ENCODE results near the gene METTL15. TPM values are rescaled to one million over a fixed set of nuclear protein-coding genes. Genes with fewer than 3 reads are reported as not detected.

METTL15 gene
- total and polyA plus RNA-seq, 8 donors: 9.6 to 21.2 (median 19.0) TPM

- H3K36me3 ChIP-seq: no peaks in the 10 kb centered on the region
- TF ChIP-seq CTCF (IDR thresholded peaks at IDR 0.05): no peak
- intact Hi-C loops (cut with DNase I): no loop called here
- H3K4me1 ChIP-seq: peaks cover 0 to 3% of the 10 kb centered on the region in 2 donors
- no peak overlapping the region for H3K27ac ChIP-seq
- no peak for ATAC-seq
- DNase-seq: no peak
- H3K4me3 ChIP-seq: no peak overlapping the region
- H3K9me3 ChIP-seq: peaks cover 5 to 20% of the 10 kb centered on the region in 2 donors
- no peaks in the 10 kb centered on the region for H3K27me3 ChIP-seq
Measured at GRCh38 chr11:28342716-28343115, 234.5 kb downstream of the METTL15 start.

DNA sequence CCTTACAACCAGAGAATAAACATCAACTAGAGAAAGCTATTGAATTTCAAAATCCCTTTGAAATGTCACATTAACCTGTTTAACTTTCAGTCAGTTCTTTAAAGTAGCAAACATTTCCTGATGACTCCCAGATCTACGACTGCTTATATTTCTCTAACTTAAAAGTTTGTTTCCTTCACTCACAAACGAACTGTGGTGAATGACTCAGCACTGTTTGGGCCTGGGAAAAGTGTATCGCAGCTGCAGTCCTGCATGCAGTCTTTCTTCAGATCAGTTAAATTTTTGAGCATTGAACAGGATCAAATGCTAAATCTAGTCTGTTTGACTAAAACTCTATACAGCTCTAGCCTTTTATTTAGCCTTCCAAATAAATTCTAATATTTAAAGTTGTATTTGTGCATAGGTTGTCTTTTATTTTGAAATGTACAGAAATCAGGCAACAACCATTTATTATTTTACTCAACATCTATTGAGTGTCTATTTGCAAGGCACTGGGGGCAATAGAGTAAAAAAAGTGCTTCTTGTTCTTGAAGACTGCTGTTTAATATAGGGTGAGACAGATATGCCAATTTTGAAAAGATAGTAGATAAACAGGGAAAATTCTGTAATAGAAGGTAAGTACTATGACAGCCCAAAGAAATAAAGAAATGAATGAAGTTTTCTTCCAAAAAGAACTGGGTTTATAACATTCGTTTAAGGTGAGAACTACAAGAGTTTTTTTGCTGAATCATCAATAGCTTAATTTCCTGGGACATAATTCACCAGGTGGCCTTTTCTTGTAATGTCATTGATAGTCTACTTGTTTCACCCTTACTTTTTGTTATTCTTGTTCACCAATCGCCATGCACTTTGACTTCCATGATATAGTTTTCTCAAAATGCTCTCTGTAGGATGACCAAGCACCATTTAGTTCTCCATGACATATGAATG, 235.4 kb downstream of the METTL15 start:
- no peaks in the 10 kb centered on the region for H3K36me3 ChIP-seq
- no peak for TF ChIP-seq CTCF (IDR thresholded peaks at IDR 0.05)
- ATAC-seq: peak; percentile 81

DNA sequence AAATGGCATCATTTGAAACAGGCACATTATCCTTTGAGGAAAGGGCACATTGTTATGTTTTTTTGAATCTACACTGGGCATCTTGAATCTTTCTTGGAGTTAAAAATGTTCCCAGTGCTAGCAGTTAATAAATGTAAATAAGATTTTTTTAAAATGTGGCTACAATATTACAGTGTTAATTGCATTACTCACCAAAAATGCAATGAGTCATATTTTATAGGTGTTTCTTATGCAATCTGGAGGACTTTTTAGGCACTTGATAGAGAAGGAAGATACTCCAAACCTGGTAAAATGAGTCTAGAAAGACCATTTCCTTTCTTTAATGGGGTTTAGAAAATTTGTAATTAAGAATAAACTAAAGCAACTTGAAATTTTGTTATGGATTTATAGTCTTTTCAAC, 238.0 kb downstream of the METTL15 start:
- intact Hi-C loops (cut with DNase I): no loop called here
- H3K4me3 ChIP-seq: no peak overlapping the region
- H3K27ac ChIP-seq: no peak overlapping the region
- TF ChIP-seq CTCF (IDR thresholded peaks at IDR 0.05): no peak
- no peaks in the 10 kb centered on the region for H3K27me3 ChIP-seq
- DNase-seq: no peak
- no peaks in the 10 kb centered on the region for H3K9me3 ChIP-seq
- peak; percentile 51 for ATAC-seq
- peaks cover 0 to 3% of the 10 kb centered on the region in 2 donors for H3K4me1 ChIP-seq
- H3K36me3 ChIP-seq: no peaks in the 10 kb centered on the region

More for the DNA sequence above, 235.4 kb downstream of the METTL15 start:
- intact Hi-C loops (cut with DNase I): no loop called here
- peak in 2 of 4 donors; percentile 1 to 34 for DNase-seq
- no peak overlapping the region for H3K4me3 ChIP-seq
- H3K27ac ChIP-seq: no peak overlapping the region
- peaks cover 5 to 20% of the 10 kb centered on the region in 2 donors for H3K9me3 ChIP-seq
- H3K4me1 ChIP-seq: peaks cover 0 to 3% of the 10 kb centered on the region in 2 donors
- no peaks in the 10 kb centered on the region for H3K27me3 ChIP-seq

- no peaks in the 10 kb centered on the region for H3K36me3 ChIP-seq
- no peaks in the 10 kb centered on the region for H3K27me3 ChIP-seq
- intact Hi-C loops (cut with DNase I): no loop called here
- no peaks in the 10 kb centered on the region for H3K9me3 ChIP-seq
- no peak for TF ChIP-seq CTCF (IDR thresholded peaks at IDR 0.05)
- H3K4me1 ChIP-seq: peaks cover 0 to 3% of the 10 kb centered on the region in 2 donors
- H3K4me3 ChIP-seq: no peak overlapping the region
- no peak overlapping the region for H3K27ac ChIP-seq
- peak; percentile 12 for ATAC-seq
- no peak for DNase-seq
Measured at GRCh38 chr11:28346721-28347120, 238.5 kb downstream of the METTL15 start.

DNA sequence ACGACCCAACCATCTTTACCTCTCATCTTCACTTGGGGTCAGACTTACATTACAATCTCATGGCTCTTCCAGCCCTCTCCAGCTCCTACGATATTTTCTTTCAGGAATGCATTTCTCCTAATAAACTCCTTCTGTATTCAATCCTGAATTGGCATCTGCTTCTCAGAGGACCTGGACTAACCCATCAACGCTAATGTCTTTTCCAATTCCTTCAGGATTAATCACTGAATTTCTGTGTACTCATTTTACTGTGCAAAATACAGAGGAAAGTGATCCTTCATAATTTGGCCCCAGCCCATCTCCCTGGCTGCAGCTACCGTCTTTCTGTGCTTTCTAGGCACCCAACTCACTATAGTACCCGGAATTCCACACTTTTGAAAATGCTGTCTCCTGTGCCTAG, 239.2 kb downstream of the METTL15 start:
- H3K4me3 ChIP-seq: no peak overlapping the region
- H3K4me1 ChIP-seq: peaks cover 0 to 3% of the 10 kb centered on the region in 2 donors
- DNase-seq: no peak
- H3K27ac ChIP-seq: no peak overlapping the region
- no peaks in the 10 kb centered on the region for H3K9me3 ChIP-seq
- intact Hi-C loops (cut with DNase I): no loop called here
- no peak for ATAC-seq
- no peak for TF ChIP-seq CTCF (IDR thresholded peaks at IDR 0.05)
- no peaks in the 10 kb centered on the region for H3K27me3 ChIP-seq
- H3K36me3 ChIP-seq: no peaks in the 10 kb centered on the region
